Measurements from ENCODE around the gene UBTD2.

Gene UBTD2

GRCh38 chr5:172166030-172166826 is 117.3 kb downstream of the UBTD2 start:
- Mint-ChIP-seq H3K4me1 (ENCODE audit: low read depth) (peaks cover 86% of the 10 kb centered on the region), H3K27ac (peak overlapping the region; percentile 84), H3K9me3 (no peaks in the 10 kb centered on the region), H3K27me3 (no peaks in the 10 kb centered on the region), H3K4me3 (no peak overlapping the region), H3K36me3 (ENCODE audit: low read depth) (peaks cover 63% of the 10 kb centered on the region)
- DNase-seq: no peak

DNA sequence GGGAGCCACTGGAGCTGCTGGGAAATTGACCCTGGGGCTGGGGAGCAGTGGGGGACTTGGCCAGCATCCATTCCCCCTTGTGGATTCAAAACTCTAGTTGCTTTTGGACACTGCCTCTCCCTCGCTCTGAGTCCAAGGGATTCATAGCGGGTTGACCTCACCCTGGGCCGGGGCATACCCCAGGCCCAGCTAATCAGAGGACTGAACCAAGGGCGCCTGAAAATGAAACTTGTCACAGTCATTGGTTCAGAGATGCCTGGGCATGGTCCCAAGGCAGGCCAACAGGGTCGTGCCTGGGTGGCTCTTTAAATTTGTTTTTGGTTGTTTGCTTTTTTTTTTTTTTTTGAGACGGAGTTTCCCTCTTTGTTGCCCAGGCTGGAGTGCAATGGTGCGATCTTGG is 118.1 kb downstream of the UBTD2 start:
- no peak for DNase-seq
- Mint-ChIP-seq H3K27ac (peak overlapping the region; percentile 84), H3K27me3 (no peaks in the 10 kb centered on the region), H3K4me1 (ENCODE audit: low read depth) (peaks cover 84% of the 10 kb centered on the region), H3K9me3 (no peaks in the 10 kb centered on the region), H3K4me3 (no peak overlapping the region), H3K36me3 (ENCODE audit: low read depth) (peaks cover 59% of the 10 kb centered on the region)

GRCh38 chr5:172164769-172165212 is 118.8 kb downstream of the UBTD2 start:
- DNase-seq: no peak
- Mint-ChIP-seq H3K27ac (peak overlapping the region; percentile 84), H3K27me3 (no peaks in the 10 kb centered on the region), H3K4me3 (no peak overlapping the region), H3K4me1 (ENCODE audit: low read depth) (peaks cover 81% of the 10 kb centered on the region), H3K36me3 (ENCODE audit: low read depth) (peaks cover 53% of the 10 kb centered on the region), H3K9me3 (no peaks in the 10 kb centered on the region)

GRCh38 chr5:172163346-172163745 is 120.2 kb downstream of the UBTD2 start:
- DNase-seq: no peak
- H3K4me1 Mint-ChIP-seq (ENCODE audit: low read depth): peaks cover 78% of the 10 kb centered on the region
- no peaks in the 10 kb centered on the region for H3K27me3 Mint-ChIP-seq
- no peaks in the 10 kb centered on the region for H3K9me3 Mint-ChIP-seq
- peak overlapping the region; percentile 70 for H3K27ac Mint-ChIP-seq
- peaks cover 52% of the 10 kb centered on the region for H3K36me3 Mint-ChIP-seq (ENCODE audit: low read depth)
- no peak overlapping the region for H3K4me3 Mint-ChIP-seq

DNA sequence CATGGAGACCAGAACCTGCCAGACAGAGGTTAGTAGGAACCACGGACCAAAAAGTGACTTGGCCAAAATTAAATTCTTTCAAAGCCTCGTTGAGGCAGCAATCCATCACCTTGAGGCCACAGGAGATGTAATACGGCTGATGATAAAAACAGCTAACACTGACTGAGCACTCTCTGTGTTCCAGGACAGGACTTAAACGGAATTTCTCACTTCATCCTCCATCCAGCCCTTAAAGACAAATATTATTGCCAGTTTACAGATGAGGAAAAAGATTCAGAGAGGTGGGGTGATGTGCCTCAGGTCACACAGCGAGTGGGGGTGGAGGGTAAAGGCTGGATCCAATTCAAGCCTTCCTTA is 120.6 kb downstream of the UBTD2 start:
- Mint-ChIP-seq H3K4me3 (no peak overlapping the region), H3K27ac (peak overlapping the region; percentile 70), H3K36me3 (ENCODE audit: low read depth) (peaks cover 51% of the 10 kb centered on the region), H3K27me3 (no peaks in the 10 kb centered on the region), H3K4me1 (ENCODE audit: low read depth) (peaks cover 77% of the 10 kb centered on the region), H3K9me3 (no peaks in the 10 kb centered on the region)
- DNase-seq: no peak

- no peak overlapping the region for H3K4me3 Mint-ChIP-seq
- H3K4me1 Mint-ChIP-seq (ENCODE audit: low read depth): peaks cover 74% of the 10 kb centered on the region
- no peaks in the 10 kb centered on the region for H3K9me3 Mint-ChIP-seq
- peak overlapping the region; percentile 70 for H3K27ac Mint-ChIP-seq
- no peaks in the 10 kb centered on the region for H3K27me3 Mint-ChIP-seq
- peaks cover 52% of the 10 kb centered on the region for H3K36me3 Mint-ChIP-seq (ENCODE audit: low read depth)
- DNase-seq: no peak
Observed at GRCh38 chr5:172162323-172162986, 121.1 kb downstream of the UBTD2 start.

DNA sequence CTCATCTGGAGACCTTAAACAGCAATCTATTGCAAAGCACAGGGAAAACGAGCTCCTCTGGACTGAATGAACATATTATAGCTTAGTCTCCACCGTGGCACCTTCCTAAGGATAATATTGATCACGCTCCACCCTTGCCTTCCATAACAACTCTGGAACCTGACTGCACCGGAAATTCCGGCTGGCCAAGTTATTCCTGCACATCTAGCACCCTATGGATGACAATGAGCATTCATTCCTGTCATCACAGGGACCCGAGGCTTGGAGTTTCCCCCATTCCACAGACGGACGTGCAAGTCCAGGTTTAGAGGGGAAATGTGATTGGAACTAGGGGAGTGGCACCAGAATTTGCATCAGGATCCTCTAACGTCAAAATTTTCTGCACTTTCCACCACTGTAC is 123.1 kb downstream of the UBTD2 start:
- peak overlapping the region; percentile 34 for H3K27ac Mint-ChIP-seq
- H3K27me3 Mint-ChIP-seq: no peaks in the 10 kb centered on the region
- H3K4me3 Mint-ChIP-seq: no peak overlapping the region
- H3K36me3 Mint-ChIP-seq (ENCODE audit: low read depth): peaks cover 58% of the 10 kb centered on the region
- no peaks in the 10 kb centered on the region for H3K9me3 Mint-ChIP-seq
- no peak for DNase-seq
- peaks cover 72% of the 10 kb centered on the region for H3K4me1 Mint-ChIP-seq (ENCODE audit: low read depth)
